OCI-LY1 (cell line): Measurements from ENCODE around the gene RPL38.

Source experiments
- H2AFZ ChIP-seq: fragments of 200-600 bp; sonication (generic), shearing (Covaris generic); 2 replicates; pipeline ENCODE4 v1.6.0; 2014; ENCODE audit warnings: antibody characterized with exemption, mild to moderate bottlenecking, low read length
- H3F3A ChIP-seq: fragments of 200-600 bp; sonication (generic), shearing (Covaris generic); 2 replicates; pipeline ENCODE4 v1.6.0; 2014; ENCODE audit warnings: mild to moderate bottlenecking, antibody characterized with exemption, low read length, moderate library complexity; ENCODE audit not compliant: insufficient read depth
- H3K27ac ChIP-seq: fragments of 200-600 bp; sonication (generic); 2 replicates; pipeline ENCODE4 v1.5.1; 2014; ENCODE audit warnings: low read length, mixed run types, mild to moderate bottlenecking, low read depth; ENCODE audit not compliant: poor library complexity, severe bottlenecking
- H3K27me3 ChIP-seq: fragments of 200-600 bp; sonication (generic); 2 replicates; pipeline ENCODE4 v1.6.0; 2014; ENCODE audit warnings: antibody characterized with exemption, mild to moderate bottlenecking, low read length, moderate library complexity; ENCODE audit not compliant: insufficient read depth
- H3K36me3 ChIP-seq: fragments of 200-600 bp; sonication (generic); 2 replicates; pipeline ENCODE4 v1.6.1; 2014; ENCODE audit warnings: mild to moderate bottlenecking, antibody characterized with exemption, low read length, moderate library complexity, mixed read lengths; ENCODE audit not compliant: insufficient read depth
- H3K4me1 ChIP-seq: fragments of 200-600 bp; sonication (generic); 2 replicates; pipeline ENCODE4 v1.5.1; 2014; ENCODE audit warnings: mild to moderate bottlenecking, low read length, moderate library complexity; ENCODE audit not compliant: insufficient read depth, severe bottlenecking
- H3K4me2 ChIP-seq: fragments of 200-600 bp; sonication (generic), shearing (Covaris generic); 2 replicates; pipeline ENCODE4 v1.6.1; 2014; ENCODE audit warnings: low read length
- H3K4me3 ChIP-seq: fragments of 200-600 bp; sonication (generic); 2 replicates; pipeline ENCODE4 v1.5.1; 2014; ENCODE audit warnings: low read length, low read depth, mild to moderate bottlenecking, mixed read lengths; ENCODE audit not compliant: poor library complexity, severe bottlenecking
- H3K79me2 ChIP-seq: fragments of 200-600 bp; shearing (Covaris generic); 2 replicates; pipeline ENCODE4 v1.6.1; 2016; ENCODE audit warnings: mixed run types, low read length, mixed read lengths; ENCODE audit not compliant: insufficient read depth
- H3K9ac ChIP-seq: fragments of 200-600 bp; sonication (generic), shearing (Covaris generic); 2 replicates; pipeline ENCODE4 v1.6.1; 2014; ENCODE audit warnings: mild to moderate bottlenecking, low read length, mixed read lengths
- H3K9me2 ChIP-seq: fragments of 200-600 bp; sonication (generic), shearing (Covaris generic); 2 replicates; pipeline ENCODE4 v1.6.1; 2014; ENCODE audit warnings: low read depth, mild to moderate bottlenecking, low read length, mixed read lengths
- H3K9me3 ChIP-seq: fragments of 200-600 bp; shearing (Covaris generic); 2 replicates; pipeline ENCODE4 v1.6.1; 2014; ENCODE audit warnings: low read length, mixed read lengths
- H4K20me1 ChIP-seq: fragments of 200-600 bp; sonication (generic), shearing (Covaris generic); 2 replicates; pipeline ENCODE4 v1.6.0; 2016; ENCODE audit warnings: mild to moderate bottlenecking, low read length; ENCODE audit not compliant: insufficient read depth
- CTCF ChIP-seq: fragments of 200-600 bp; sonication (generic), shearing (Covaris generic); IDR thresholded peaks from 2 replicates; pipeline ENCODE4 v1.5.1; 2017; ENCODE audit warnings: mild to moderate bottlenecking, antibody characterized with exemption, low read length, moderate library complexity, mixed read lengths
- EZH2 ChIP-seq: fragments of 200-600 bp; sonication (generic), shearing (Covaris generic); IDR thresholded peaks from 2 replicates; pipeline ENCODE4 v1.8.0; 2017; ENCODE audit warnings: borderline replicate concordance, mixed run types, mild to moderate bottlenecking, antibody characterized with exemption, low read length, moderate library complexity, mixed read lengths

The RPL38 gene

GRCh38 chr17:74214484-74215341 lies 11.2 kb downstream of the RPL38 start:
- TF ChIP-seq EZH2 = no peak
- no peak for TF ChIP-seq CTCF
- Histone ChIP-seq H3K9me3 (no peaks in the 10 kb centered on the region), H3K4me2 (no peak overlapping the region; the same call in 1 of the 2 replicates), H3K36me3 (peaks cover 23% of the 10 kb centered on the region), H3K27me3 (no peaks in the 10 kb centered on the region; the same call in 1 of the 2 replicates), H3F3A (no peaks in the 10 kb centered on the region; the same call in 1 of the 2 replicates), H3K79me2 (no peaks in the 10 kb centered on the region), H3K27ac (no peak overlapping the region), H3K4me1 (peaks cover 13% of the 10 kb centered on the region), H3K9me2 (no peaks in the 10 kb centered on the region), H3K4me3 (no peak overlapping the region), H3K9ac (no peak overlapping the region), H4K20me1 (no peaks in the 10 kb centered on the region), H2AFZ (no peak overlapping the region)

GRCh38 chr17:74215342-74215727 lies 11.9 kb downstream of the RPL38 start:
- Histone ChIP-seq H3F3A (no peaks in the 10 kb centered on the region; the same call in 1 of the 2 replicates), H3K79me2 (no peaks in the 10 kb centered on the region), H3K27ac (no peak overlapping the region), H3K4me3 (no peak overlapping the region), H3K4me2 (no peak overlapping the region), H3K27me3 (no peaks in the 10 kb centered on the region; the same call in 1 of the 2 replicates), H4K20me1 (no peaks in the 10 kb centered on the region), H2AFZ (no peak overlapping the region), H3K36me3 (peaks cover 17% of the 10 kb centered on the region), H3K9me2 (no peaks in the 10 kb centered on the region), H3K9me3 (no peaks in the 10 kb centered on the region), H3K4me1 (peaks cover 13% of the 10 kb centered on the region), H3K9ac (no peak overlapping the region)
- TF ChIP-seq CTCF = no peak
- TF ChIP-seq EZH2 = no peak

GRCh38 chr17:74216505-74216904 lies 13.0 kb downstream of the RPL38 start:
- Histone ChIP-seq H2AFZ (no peak overlapping the region), H3K9me2 (no peaks in the 10 kb centered on the region), H3K36me3 (peaks cover 5% of the 10 kb centered on the region), H3K79me2 (no peaks in the 10 kb centered on the region), H3K4me3 (no peak overlapping the region), H3K9me3 (no peaks in the 10 kb centered on the region), H3K4me1 (peaks cover 13% of the 10 kb centered on the region), H3K27ac (no peak overlapping the region), H3K27me3 (no peaks in the 10 kb centered on the region; the same call in 1 of the 2 replicates), H3F3A (no peaks in the 10 kb centered on the region; the same call in 1 of the 2 replicates), H3K9ac (no peak overlapping the region), H4K20me1 (no peaks in the 10 kb centered on the region), H3K4me2 (no peak overlapping the region)
- TF ChIP-seq EZH2 = no peak
- no peak for TF ChIP-seq CTCF
